CD4-positive, CD25-positive, alpha-beta regulatory T cell (primary cell): ENCODE data around the gene PCNP. TPM values are rescaled to one million over a fixed set of nuclear protein-coding genes. Genes with fewer than 3 reads are reported as not detected.
A peak's percentile ranks its signal among the peaks of the same experiment; 100 is the strongest.

Experiments
- ATAC-seq, 2 donors: fragments of 150-1000 bp; cut with Tn5 transposase; one replicate each; pipeline ENCODE4 v1.10.0; 2021; ENCODE audit warnings: low read depth in 2 of 2, moderate number of reproducible peaks in 2 of 2, moderate library complexity in 1 of 2
- DNase-seq, 3 donors: peaks; one replicate each; pipeline versions ENCODE4 v3.0.0 to v3.0.0-alpha.2; 2012 to 2022; ENCODE audit warnings: mixed read lengths in 1 of 3
- H3K27ac ChIP-seq: one replicate; pipeline ENCODE4 v1.7.0; 2013; ENCODE audit warnings: mild to moderate bottlenecking, low read length; ENCODE audit not compliant: insufficient read depth, poor library complexity, severe bottlenecking
- H3K27me3 ChIP-seq: one replicate; pipeline ENCODE4 v1.7.0; 2013; ENCODE audit warnings: low read length; ENCODE audit not compliant: control insufficient read depth, insufficient read depth
- H3K36me3 ChIP-seq: one replicate; pipeline ENCODE4 v1.7.0; 2013; ENCODE audit warnings: mild to moderate bottlenecking, low read length, moderate library complexity; ENCODE audit not compliant: control insufficient read depth, insufficient read depth
- H3K4me1 ChIP-seq: 2 replicates; pipeline ENCODE4 v1.7.0; 2013; ENCODE audit warnings: mild to moderate bottlenecking, low read length; ENCODE audit not compliant: insufficient read depth, control insufficient read depth, poor library complexity, severe bottlenecking
- H3K4me3 ChIP-seq: one replicate; pipeline ENCODE4 v1.7.0; 2013; ENCODE audit warnings: low read depth, mild to moderate bottlenecking, low read length, moderate library complexity
- H3K9me3 ChIP-seq, 2 experiments: 1 replicate in 1 of 2; 2 replicates in 1 of 2; pipeline ENCODE4 v1.7.0; 2013; ENCODE audit warnings: low read length in 2 of 2, mild to moderate bottlenecking in 1 of 2, moderate library complexity in 1 of 2; ENCODE audit not compliant: control insufficient read depth in 2 of 2
- H3K27ac Mint-ChIP-seq, 3 donors: one replicate each; pipeline ENCODE4 v1.8.0; 2020 to 2022; ENCODE audit warnings: mild to moderate bottlenecking in 3 of 3, mixed read lengths in 3 of 3, moderate library complexity in 2 of 3
- H3K27me3 Mint-ChIP-seq: one replicate; pipeline ENCODE4 v1.8.0; 2022; ENCODE audit warnings: mild to moderate bottlenecking, mixed read lengths
- H3K36me3 Mint-ChIP-seq: one replicate; pipeline ENCODE4 v1.8.0; 2020; ENCODE audit warnings: mixed read lengths
- H3K4me1 Mint-ChIP-seq, 4 donors: one replicate each; pipeline ENCODE4 v1.8.0; 2020 to 2022; ENCODE audit warnings: mixed read lengths in 4 of 4, mild to moderate bottlenecking in 1 of 4
- H3K4me3 Mint-ChIP-seq, 4 donors: one replicate each; pipeline ENCODE4 v1.8.0; 2020 to 2022; ENCODE audit warnings: mild to moderate bottlenecking in 4 of 4, mixed read lengths in 4 of 4, moderate library complexity in 3 of 4
- H3K9me3 Mint-ChIP-seq, 7 donors: one replicate each; pipeline ENCODE4 v1.8.0; 2020 to 2022; ENCODE audit warnings: mixed read lengths in 7 of 7, mild to moderate bottlenecking in 3 of 7, moderate library complexity in 2 of 7
- polyA plus RNA-seq, 4 donors: library from polyadenylated mRNA; unstranded; fragments of 300-500 nt; fragmentation: Illumina TruSeq; gene quantifications; one replicate each; pipeline ENCODE4 v1.2.3, GENCODE V29; 2021
- total RNA-seq: library from RNA; stranded (reverse); gene quantifications from one replicate; pipeline ENCODE4 v1.2.3, GENCODE V29; 2022

Gene PCNP, protein sequence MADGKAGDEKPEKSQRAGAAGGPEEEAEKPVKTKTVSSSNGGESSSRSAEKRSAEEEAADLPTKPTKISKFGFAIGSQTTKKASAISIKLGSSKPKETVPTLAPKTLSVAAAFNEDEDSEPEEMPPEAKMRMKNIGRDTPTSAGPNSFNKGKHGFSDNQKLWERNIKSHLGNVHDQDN
- total RNA-seq, result 144 TPM
- 100 to 1,000 TPM in 3 of 4 donors, 10 to 100 TPM in 1; 99.8 to 125 (median 109) TPM for polyA plus RNA-seq

DNA sequence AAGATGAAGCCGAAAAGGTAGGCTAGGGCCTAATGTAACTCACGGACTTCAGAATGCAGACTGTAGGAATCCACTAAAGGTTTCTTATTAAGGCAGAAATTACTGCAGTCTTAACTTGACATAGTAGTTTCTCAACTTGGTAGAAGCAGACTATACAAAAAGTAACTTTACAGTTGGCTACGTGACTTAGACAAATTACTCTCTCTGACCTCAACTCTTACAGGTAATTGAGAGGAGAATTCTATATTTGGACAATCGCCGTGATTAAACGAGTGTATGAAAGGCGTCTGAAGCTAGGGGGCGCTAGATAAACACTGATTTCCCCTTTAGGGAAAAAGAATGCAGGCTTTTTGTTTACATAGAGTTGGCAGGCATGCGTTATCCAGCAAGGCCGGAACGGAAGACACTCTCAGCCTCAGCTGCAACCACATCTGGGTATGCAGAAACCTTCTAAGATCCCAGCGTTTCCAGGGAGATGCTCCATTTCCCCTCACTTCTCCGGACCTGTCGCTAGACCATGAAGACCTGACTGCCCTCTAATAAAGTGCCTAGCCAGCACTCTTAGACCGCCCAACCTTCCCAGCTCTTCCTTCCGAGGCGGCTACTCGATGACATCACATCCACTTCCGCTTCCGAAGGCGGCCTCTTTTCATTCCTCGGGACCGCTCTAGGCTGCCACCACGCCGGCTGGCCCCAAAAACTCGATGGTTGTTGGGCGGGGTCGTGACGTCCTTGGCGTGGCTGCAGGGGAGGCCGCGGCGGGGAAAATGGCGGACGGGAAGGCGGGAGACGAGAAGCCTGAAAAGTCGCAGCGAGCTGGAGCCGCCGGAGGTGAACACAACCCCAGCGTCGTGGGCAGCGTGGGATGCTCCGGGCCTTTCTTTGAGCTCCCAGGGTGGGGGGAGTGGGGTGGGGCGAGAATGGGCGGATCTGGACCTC lies at the start of gene PCNP:
Gene PCNP, plus strand, starts transcription at position 732 of the 939 bp plus-strand sequence. Its CDS starts 36 bp downstream, at position 768.
- Histone ChIP-seq H3K36me3 (peaks cover 11% of the 10 kb centered on the region), H3K27ac (peak within 1 kb of the TSS; percentile 98), H3K9me3 (no peaks in the 10 kb centered on the region), H3K4me1 (peaks cover 50% of the 10 kb centered on the region), H3K27me3 (no peaks in the 10 kb centered on the region), H3K4me3 (peak within 1 kb of the TSS; percentile 99)
- DNase-seq, result peak; percentile 99
- H3K4me1 Mint-ChIP-seq, result peaks cover 14 to 81% (median 52%) of the 10 kb centered on the region in 4 donors
- H3K27me3 Mint-ChIP-seq, result no peaks in the 10 kb centered on the region
- peak within 1 kb of the TSS; percentile 93 to 97 (median 95) for H3K4me3 Mint-ChIP-seq
- H3K9me3 Mint-ChIP-seq, result no peaks in the 10 kb centered on the region
- peaks cover 8% of the 10 kb centered on the region for H3K36me3 Mint-ChIP-seq
- peak; percentile 84 to 90 for ATAC-seq
- peak within 1 kb of the TSS; percentile 99 to 100 (median 99) for H3K27ac Mint-ChIP-seq

DNA sequence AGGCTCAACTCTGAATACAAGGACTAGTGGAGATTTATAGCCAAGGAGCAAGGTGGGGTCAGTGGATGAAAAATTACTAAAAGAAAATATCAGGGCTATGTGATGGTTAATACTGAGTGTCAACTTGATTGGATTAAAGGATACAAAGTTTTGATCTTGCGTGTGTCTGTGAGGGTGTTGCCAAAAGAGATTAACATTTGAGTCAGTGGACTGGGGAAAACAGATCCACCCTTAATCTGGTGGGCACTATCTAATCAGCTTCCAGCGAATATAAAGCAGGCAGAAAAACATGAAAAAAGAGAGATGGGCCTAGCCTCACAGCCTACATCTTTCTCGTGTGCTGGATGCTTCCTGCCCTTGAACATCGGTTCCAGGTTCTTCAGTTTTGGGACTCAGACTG lies 46.5 kb upstream of the PCNP start:
- H3K4me1 Mint-ChIP-seq, result peaks cover 7 to 43% (median 29%) of the 10 kb centered on the region in 4 donors
- DNase-seq (no peak), ATAC-seq (no peak)
- no peak overlapping the region for H3K27ac Mint-ChIP-seq
- peaks cover 0 to 4% (median 3%) of the 10 kb centered on the region in 7 donors for H3K9me3 Mint-ChIP-seq
- Histone ChIP-seq H3K36me3 (no peaks in the 10 kb centered on the region), H3K4me1 (peaks cover 25% of the 10 kb centered on the region), H3K27ac (no peak overlapping the region), H3K27me3 (no peaks in the 10 kb centered on the region), H3K9me3 (no peaks in the 10 kb centered on the region), H3K4me3 (no peak overlapping the region)
- H3K36me3 Mint-ChIP-seq, result no peaks in the 10 kb centered on the region
- H3K27me3 Mint-ChIP-seq, result no peaks in the 10 kb centered on the region
- H3K4me3 Mint-ChIP-seq, result no peak overlapping the region

DNA sequence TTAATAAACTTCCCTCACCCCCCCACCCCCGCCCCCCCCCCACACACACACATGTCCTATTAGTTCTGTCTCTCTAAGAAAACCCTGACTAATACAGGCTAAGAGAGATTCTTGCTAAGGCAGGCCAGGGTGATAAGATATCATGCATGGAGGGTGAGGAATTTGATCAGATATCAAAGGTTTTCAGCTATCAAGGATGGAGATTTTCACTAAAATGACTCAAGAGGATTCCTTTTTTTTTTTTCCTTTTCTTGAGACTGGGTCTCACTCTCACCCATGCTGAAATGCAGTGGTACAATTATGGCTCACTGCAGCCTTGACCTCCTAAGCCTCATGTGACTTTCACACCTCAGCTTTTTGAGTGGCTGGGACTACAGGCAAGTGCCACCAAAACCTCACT lies 46.1 kb upstream of the PCNP start:
- Histone ChIP-seq H3K4me1 (peaks cover 25% of the 10 kb centered on the region), H3K9me3 (no peaks in the 10 kb centered on the region), H3K4me3 (no peak overlapping the region), H3K27ac (no peak overlapping the region), H3K36me3 (no peaks in the 10 kb centered on the region), H3K27me3 (no peaks in the 10 kb centered on the region)
- Mint-ChIP-seq H3K36me3 (no peaks in the 10 kb centered on the region), H3K9me3 (peaks cover 0 to 4% (median 3%) of the 10 kb centered on the region in 7 donors), H3K4me1 (peaks cover 7 to 41% (median 29%) of the 10 kb centered on the region in 4 donors), H3K27me3 (no peaks in the 10 kb centered on the region), H3K4me3 (no peak overlapping the region), H3K27ac (no peak overlapping the region)
- ATAC-seq (no peak), DNase-seq (no peak)

DNA sequence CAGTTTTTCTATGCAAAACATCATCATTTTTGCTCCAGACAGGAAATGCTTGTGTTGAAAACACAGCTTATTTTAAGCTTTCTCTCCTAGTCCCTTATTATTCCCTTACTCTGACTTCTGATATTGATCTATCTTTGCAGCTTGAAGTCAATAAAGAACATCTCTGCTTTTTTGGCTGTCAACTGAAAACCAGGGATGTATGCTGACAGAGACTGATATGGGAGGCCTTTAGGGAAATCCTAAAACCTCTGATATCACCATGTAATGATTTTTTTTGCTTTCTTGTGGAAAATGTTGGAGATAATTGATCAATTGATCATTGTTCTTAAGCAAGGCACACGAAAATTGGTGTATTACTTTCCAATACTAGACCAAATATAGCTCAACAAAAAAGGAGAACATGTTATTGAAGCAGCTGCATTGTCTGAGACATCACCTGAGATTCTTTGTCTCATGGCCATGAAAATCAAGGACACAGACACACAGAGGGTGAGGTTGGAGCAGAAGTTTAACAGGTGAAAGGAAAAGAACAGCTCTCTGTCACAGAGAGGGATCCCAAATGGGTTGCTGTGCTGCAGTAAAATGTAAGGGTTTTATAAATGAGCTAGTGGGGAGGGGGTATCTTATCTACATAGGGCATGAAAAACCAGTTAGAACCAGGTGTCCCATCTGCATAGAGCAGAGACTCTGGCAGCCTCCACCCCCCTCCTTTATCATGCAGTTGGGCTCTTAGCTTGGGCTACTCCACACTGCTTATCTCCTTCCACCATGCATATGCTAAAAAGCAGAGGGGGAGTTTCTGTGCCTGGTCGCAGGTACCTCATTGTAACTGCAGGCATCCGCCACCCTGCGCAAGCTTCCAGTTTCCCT lies 43.9 kb upstream of the PCNP start:
- H3K9me3 ChIP-seq, result no peaks in the 10 kb centered on the region
- no peaks in the 10 kb centered on the region for H3K27me3 Mint-ChIP-seq
- no peaks in the 10 kb centered on the region for H3K36me3 ChIP-seq
- DNase-seq, result no peak
- H3K9me3 Mint-ChIP-seq, result peaks cover 0 to 4% (median 3%) of the 10 kb centered on the region in 7 donors
- peaks cover 25% of the 10 kb centered on the region for H3K4me1 ChIP-seq
- H3K4me1 Mint-ChIP-seq, result peaks cover 7 to 39% (median 31%) of the 10 kb centered on the region in 4 donors
- peak overlapping the region; percentile 92 to 97 (median 92) for H3K27ac Mint-ChIP-seq
- peak overlapping the region; percentile 3 to 66 (median 9) for H3K4me3 Mint-ChIP-seq
- H3K27me3 ChIP-seq, result no peaks in the 10 kb centered on the region
- no peaks in the 10 kb centered on the region for H3K36me3 Mint-ChIP-seq
- peak; percentile 9 to 45 for ATAC-seq
- H3K4me3 ChIP-seq, result peak overlapping the region; percentile 5
- peak overlapping the region; percentile 59 for H3K27ac ChIP-seq

DNA sequence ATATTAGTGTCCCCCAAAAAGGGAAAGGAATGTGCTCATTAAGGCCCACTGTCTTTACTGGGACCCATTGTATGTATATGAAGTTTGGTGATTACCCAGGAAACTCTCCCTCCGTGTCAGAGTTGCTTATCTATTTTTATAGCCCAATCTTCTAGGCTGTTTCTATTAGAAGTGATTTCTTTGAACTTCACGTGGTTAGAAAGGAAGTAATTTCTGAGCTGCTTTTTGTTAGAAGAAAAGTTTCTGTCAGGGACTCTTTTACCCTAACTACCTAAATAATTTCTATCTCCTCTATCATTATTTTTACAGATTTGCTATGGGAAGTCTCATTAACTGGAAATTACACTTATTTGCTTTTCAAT lies 43.3 kb upstream of the PCNP start:
- H3K27ac Mint-ChIP-seq, result peak overlapping the region; percentile 92 to 97 (median 92)
- DNase-seq, result peak in 2 of 3 donors; percentile 39 to 46
- peaks cover 0 to 4% (median 3%) of the 10 kb centered on the region in 7 donors for H3K9me3 Mint-ChIP-seq
- H3K4me1 ChIP-seq, result peaks cover 25% of the 10 kb centered on the region
- H3K36me3 ChIP-seq, result no peaks in the 10 kb centered on the region
- ATAC-seq, result peak; percentile 67 to 76
- peak overlapping the region; percentile 59 for H3K27ac ChIP-seq
- H3K4me3 Mint-ChIP-seq, result peak overlapping the region; percentile 3 to 66 (median 9)
- H3K27me3 Mint-ChIP-seq, result no peaks in the 10 kb centered on the region
- H3K4me3 ChIP-seq, result peak overlapping the region; percentile 5
- no peaks in the 10 kb centered on the region for H3K36me3 Mint-ChIP-seq
- H3K27me3 ChIP-seq, result no peaks in the 10 kb centered on the region
- H3K4me1 Mint-ChIP-seq, result peaks cover 7 to 39% (median 31%) of the 10 kb centered on the region in 4 donors
- H3K9me3 ChIP-seq, result no peaks in the 10 kb centered on the region

DNA sequence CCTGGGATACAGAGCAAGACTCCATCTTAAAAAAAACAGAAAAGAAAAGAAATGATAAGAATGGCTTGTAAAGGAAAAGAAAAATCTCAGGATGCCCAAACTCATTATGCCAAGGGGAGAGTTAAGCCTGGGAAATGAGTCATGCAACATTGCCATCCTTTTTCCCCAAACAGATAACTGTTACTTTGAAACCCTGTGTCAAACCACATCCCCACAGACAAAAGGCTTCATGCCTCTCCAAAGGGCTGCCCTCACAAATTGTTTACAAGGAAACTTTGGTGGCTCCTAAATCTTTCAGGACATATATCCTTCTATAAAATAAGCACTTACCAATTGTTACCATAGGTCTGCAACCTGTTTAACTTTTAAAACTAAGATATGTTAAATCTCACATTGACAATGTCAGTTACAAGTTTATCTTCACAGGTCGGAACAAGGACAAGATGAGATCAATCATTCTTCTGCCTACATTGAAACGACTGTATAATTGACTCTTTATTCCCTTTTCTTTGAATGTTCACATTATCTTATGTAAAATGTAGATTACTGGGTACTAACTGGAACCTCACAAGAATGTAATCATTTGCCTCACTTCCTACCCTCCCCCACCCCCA lies 42.4 kb upstream of the PCNP start:
- H3K4me3 ChIP-seq, result no peak overlapping the region
- no peaks in the 10 kb centered on the region for H3K27me3 ChIP-seq
- Mint-ChIP-seq H3K9me3 (peaks cover 0 to 4% (median 3%) of the 10 kb centered on the region in 7 donors), H3K27ac (peak overlapping the region; percentile 92 to 97 (median 92)), H3K36me3 (peaks cover 4% of the 10 kb centered on the region), H3K4me1 (peaks cover 7 to 39% (median 31%) of the 10 kb centered on the region in 4 donors), H3K27me3 (no peaks in the 10 kb centered on the region), H3K4me3 (peak overlapping the region in 3 of 4 donors; percentile 7 to 43 (median 11))
- H3K4me1 ChIP-seq, result peaks cover 25% of the 10 kb centered on the region
- ATAC-seq, result peak; percentile 32 to 41
- DNase-seq, result peak in 1 of 3 donors; percentile 25
- H3K27ac ChIP-seq, result peak overlapping the region; percentile 59
- H3K9me3 ChIP-seq, result no peaks in the 10 kb centered on the region
- H3K36me3 ChIP-seq, result no peaks in the 10 kb centered on the region
